ENCODE measurements around the gene PROK2. TPM values are rescaled to one million over a fixed set of nuclear protein-coding genes. Genes with fewer than 3 reads are reported as not detected.

PROK2 gene
- total and polyA plus RNA-seq, 10 of the 15 experiments (the other 5 are each of a cell fraction or from before 2014, with no cell fraction given), result not detected

GRCh38 chr3:71728632-71729342 lies 56.2 kb downstream of the PROK2 start:
- FAIRE-seq, result no peak
- no peak overlapping the region for H3K4me3 ChIP-seq

DNA sequence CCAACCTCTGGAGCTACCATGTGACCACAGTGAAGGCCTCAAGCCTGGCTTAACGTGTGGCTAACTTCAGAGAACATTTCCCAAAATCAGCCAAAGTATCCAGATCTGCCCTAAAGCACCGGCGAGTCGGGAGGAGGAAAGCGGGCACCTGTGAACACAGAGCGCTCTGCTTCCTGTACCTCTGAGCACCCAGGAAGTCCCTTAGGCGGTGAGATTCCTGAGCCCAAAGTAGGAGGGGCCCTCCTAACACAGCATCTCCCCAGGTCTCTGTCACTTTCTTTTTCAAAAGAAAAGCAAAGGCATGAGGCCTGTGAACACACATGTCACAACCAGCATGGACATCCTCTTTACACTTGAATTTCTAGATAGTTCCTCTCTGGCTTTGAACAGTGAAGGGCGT lies 58.8 kb downstream of the PROK2 start:
- TF ChIP-seq SMARCA5 (IDR thresholded peaks at IDR 0.05) (no peak), SREBF1 (IDR thresholded peaks at IDR 0.05; ENCODE audit: low read length) (no peak), ZZZ3 (IDR thresholded peaks at IDR 0.05; ENCODE audit: control insufficient read depth, insufficient read length, low read depth) (no peak), ZNF274 (IDR thresholded peaks at IDR 0.05; ENCODE audit: insufficient read depth, insufficient read length) (no peak)
- no peak for ATAC-seq
- FAIRE-seq, result no peak
- ChIA-PET RAD21 (ENCODE audit: unreplicated experiment) (no interaction called here), SMC1A (ENCODE audit: uncharacterized antibody, unreplicated experiment) (no interaction called here), POLR2A (no interaction called here), CTCF (no interaction called here)
- H2AFZ ChIP-seq (ENCODE audit: control insufficient read depth, low read depth, low read length), result no peak overlapping the region
- no peaks in the 10 kb centered on the region for H3K36me3 ChIP-seq (ENCODE audit: control insufficient read depth in 2 of 2, insufficient read depth in 2 of 2, low read length in 1 of 2)
- peaks cover 9 to 12% of the 10 kb centered on the region in 2 experiments for H3K27me3 ChIP-seq (replicated peaks in 1 of 2; ENCODE audit: control insufficient read depth in 2 of 2, insufficient read depth in 2 of 2, low read length in 1 of 2)
- no peaks in the 10 kb centered on the region for H3K79me2 ChIP-seq (ENCODE audit: control insufficient read depth, insufficient read depth, low read length)
- H3K9me3 ChIP-seq (replicated peaks; ENCODE audit: control insufficient read depth, insufficient read depth, low read length), result no peaks in the 10 kb centered on the region; the same call in 2 of the 3 replicates
- no peaks in the 10 kb centered on the region for H4K20me1 ChIP-seq (ENCODE audit: control insufficient read depth, insufficient read depth)
- no peak overlapping the region for H3K9ac ChIP-seq (ENCODE audit: control insufficient read depth, insufficient read depth, low read length)
- H3K4me3 ChIP-seq, result no peak overlapping the region; the same call in 1 of the 2 replicates
- intact Hi-C loops (cut with micrococcal nuclease; ENCODE audit: unreplicated experiment) (loop anchor here (5.0 kb wide), 1 partner anchor 1096 kb away; no protein-coding TSS in a partner anchor), in situ Hi-C loops (cut with MboI) (no loop called here)
- no peak overlapping the region for H3K4me2 ChIP-seq (ENCODE audit: control insufficient read depth, insufficient read depth)
- no peak overlapping the region for H3K27ac ChIP-seq (ENCODE audit: control insufficient read depth, insufficient read depth)
- no TSS peak for BruUV-seq (replicated peaks)
- H3K4me1 ChIP-seq (ENCODE audit: control insufficient read depth, insufficient read depth, low read length), result peaks cover 10% of the 10 kb centered on the region
- 76% methylated on average over 8 of the region's 8 CpGs for WGBS (ENCODE audit: insufficient coverage, insufficient replicate concordance, low lambda C conversion rate, missing lambda C conversion rate)
- DNase-seq (ENCODE audit: low read depth, low spot score), result no peak

More at GRCh38 chr3:71728632-71729342, 56.2 kb downstream of the PROK2 start:
- H2AFZ ChIP-seq (ENCODE audit: control insufficient read depth, low read depth, low read length), result no peak overlapping the region
- H3K9me3 ChIP-seq (replicated peaks; ENCODE audit: control insufficient read depth, insufficient read depth, low read length), result no peaks in the 10 kb centered on the region; the same call in 2 of the 3 replicates
- no peak for DNase-seq (ENCODE audit: low read depth, low spot score)
- in situ Hi-C loops (cut with MboI), result no loop called here
- intact Hi-C loops (cut with micrococcal nuclease; ENCODE audit: unreplicated experiment), result loop anchor here (5.0 kb wide), 1 partner anchor 1094 kb away; no protein-coding TSS in a partner anchor
- H3K27me3 ChIP-seq (replicated peaks in 1 of 2; ENCODE audit: control insufficient read depth in 2 of 2, insufficient read depth in 2 of 2, low read length in 1 of 2), result peaks cover 9% of the 10 kb centered on the region in 2 experiments
- POLR2A ChIA-PET, result no interaction called here
- H4K20me1 ChIP-seq (ENCODE audit: control insufficient read depth, insufficient read depth), result no peaks in the 10 kb centered on the region
- no peak overlapping the region for H3K4me2 ChIP-seq (ENCODE audit: control insufficient read depth, insufficient read depth)
- RAD21 ChIA-PET (ENCODE audit: unreplicated experiment), result interaction anchor here (1.3 to 2.2 kb wide), 2 partner anchors 146 to 1093 kb away, joined by 4 to 9 read pairs; no protein-coding TSS in a partner anchor
- no TSS peak for BruUV-seq (replicated peaks)
- H3K4me1 ChIP-seq (ENCODE audit: control insufficient read depth, insufficient read depth, low read length), result peaks cover 10% of the 10 kb centered on the region
- no peak overlapping the region for H3K9ac ChIP-seq (ENCODE audit: control insufficient read depth, insufficient read depth, low read length)
- SMC1A ChIA-PET (ENCODE audit: uncharacterized antibody, unreplicated experiment), result interaction anchor here (1.2 to 1.6 kb wide), 3 partner anchors 10 to 1090 kb away, joined by 3 to 4 read pairs (median 3); no protein-coding TSS in a partner anchor
- H3K27ac ChIP-seq (ENCODE audit: control insufficient read depth, insufficient read depth), result no peak overlapping the region
- WGBS (ENCODE audit: insufficient coverage, insufficient replicate concordance, low lambda C conversion rate, missing lambda C conversion rate), result 38% methylated on average over 4 of the region's 4 CpGs
- TF ChIP-seq RFX5 (IDR thresholded peaks at IDR 0.05; ENCODE audit: low read depth, low read length) (no peak), MEF2B (IDR thresholded peaks at IDR 0.05; ENCODE audit: partially characterized antibody, poor library complexity, severe bottlenecking) (no peak), ZZZ3 (IDR thresholded peaks at IDR 0.05; ENCODE audit: control insufficient read depth, insufficient read length, low read depth) (no peak), MYC (IDR thresholded peaks at IDR 0.05; ENCODE audit: insufficient read depth, insufficient read length, insufficient replicate concordance, low read length, severe bottlenecking) (no peak), BMI1 (IDR thresholded peaks at IDR 0.05; ENCODE audit: borderline replicate concordance) (peak; percentile 61)
- H3K36me3 ChIP-seq (ENCODE audit: control insufficient read depth in 2 of 2, insufficient read depth in 2 of 2, low read length in 1 of 2), result no peaks in the 10 kb centered on the region
- no peaks in the 10 kb centered on the region for H3K79me2 ChIP-seq (ENCODE audit: control insufficient read depth, insufficient read depth, low read length)
- ATAC-seq, result no peak
- CTCF ChIA-PET, result interaction anchor here (1.0 to 3.9 kb wide), 9 partner anchors 17 to 1122 kb away, joined by 3 to 29 read pairs (median 3); no protein-coding TSS in a partner anchor
